GM12878 (cell line): ENCODE data around the gene TPCN1. TPM values are rescaled to one million over a fixed set of nuclear protein-coding genes. Genes with fewer than 3 reads are reported as not detected.

ENCODE experiments used
- ATAC-seq: fragments of 200-7000 bp; cut with Tn5 transposase; 3 replicates; pipeline ENCODE4 v1.9.1; 2020; ENCODE audit warnings: mild to moderate bottlenecking, moderate library complexity
- BruUV-seq: library from RNA; stranded (reverse); fragments of 400-500 nt; replicated peaks from 2 replicates; lab custom pipeline; 2021; lab: Mats Ljungman, UMichigan
- CTCF ChIA-PET: fragments of 300-600 bp; sonication (Branson Sonifier 250); formaldehyde crosslinking; extraction: SDS; loops from one replicate; lab custom pipeline; 2021; ENCODE audit warnings: inconsistent platforms; lab: Yijun Ruan, JAX
- POLR2A ChIA-PET: fragments of 350-600 bp; formaldehyde crosslinking; extraction: SDS; loops from one replicate; lab custom pipeline; 2021; ENCODE audit warnings: inconsistent platforms; lab: Charles Lee
- RAD21 ChIA-PET: fragments of 300-600 bp; sonication (Branson Sonifier 250); formaldehyde crosslinking; loops from one replicate; lab custom pipeline; 2023; ENCODE audit warnings: antibody characterized with exemption; ENCODE audit not compliant: unreplicated experiment; lab: Charles Lee
- SMC1A ChIA-PET: fragments of 300-600 bp; sonication (Branson Sonifier 250); formaldehyde crosslinking; loops from one replicate; lab custom pipeline; 2023; ENCODE audit not compliant: unreplicated experiment, uncharacterized antibody; lab: Charles Lee
- DNase-seq: peaks from one replicate; pipeline ENCODE4 v3.0.0-alpha.2; 2011; ENCODE audit warnings: low read depth, low spot score
- FAIRE-seq: peaks from 3 replicates; lab custom pipeline; 2011; peaks lifted over from hg19 to GRCh38; lab: Jason Lieb, UNC
- H2AFZ ChIP-seq: 2 replicates; pipeline ENCODE4 v1.6.0; 2011; ENCODE audit warnings: low read depth, low read length, control low read depth; ENCODE audit not compliant: control insufficient read depth
- H3K27ac ChIP-seq: 2 replicates; pipeline ENCODE4 v1.5.1; 2011; ENCODE audit warnings: control low read depth; ENCODE audit not compliant: control insufficient read depth, insufficient read depth
- H3K27me3 ChIP-seq, 2 experiments: replicated peaks in 1 of 2; 2 replicates each; pipeline versions ENCODE4 v1.6.0 to v1.6.1; 2011; ENCODE audit warnings: low read length in 1 of 2; ENCODE audit not compliant: control insufficient read depth in 2 of 2, insufficient read depth in 2 of 2
- H3K36me3 ChIP-seq, 2 experiments: 2 replicates each; pipeline ENCODE4 v1.5.1; 2011; ENCODE audit warnings: low read length in 1 of 2; ENCODE audit not compliant: control insufficient read depth in 2 of 2, insufficient read depth in 2 of 2
- H3K4me1 ChIP-seq: 2 replicates; pipeline ENCODE4 v1.6.1; 2011; ENCODE audit warnings: mild to moderate bottlenecking, low read length, moderate library complexity, mixed read lengths; ENCODE audit not compliant: control insufficient read depth, insufficient read depth
- H3K4me2 ChIP-seq: 2 replicates; pipeline ENCODE4 v1.6.0; 2011; ENCODE audit warnings: control low read depth; ENCODE audit not compliant: control insufficient read depth, insufficient read depth
- H3K4me3 ChIP-seq: fragments of 200-600 bp; sonication (generic); 2 replicates; pipeline ENCODE4 v1.5.1; 2016
- H3K79me2 ChIP-seq: 2 replicates; pipeline ENCODE4 v1.6.0; 2011; ENCODE audit warnings: low read length; ENCODE audit not compliant: control insufficient read depth, insufficient read depth
- H3K9ac ChIP-seq: 2 replicates; pipeline ENCODE4 v1.8.0; 2011; ENCODE audit warnings: low read length, control low read depth, mixed read lengths; ENCODE audit not compliant: control insufficient read depth, insufficient read depth
- H3K9me3 ChIP-seq: replicated peaks from 3 replicates; pipeline ENCODE4 v1.5.1; 2011; ENCODE audit warnings: mild to moderate bottlenecking, low read length; ENCODE audit not compliant: control insufficient read depth, insufficient read depth
- H4K20me1 ChIP-seq: 2 replicates; pipeline ENCODE4 v1.6.0; 2011; ENCODE audit not compliant: control insufficient read depth, insufficient read depth
- BHLHE40 ChIP-seq, 2 experiments: fragments of 450-650 bp in 1 of 2; IDR thresholded peaks; 2 replicates each; pipeline ENCODE4 v1.6.1; 2011 to 2017; ENCODE audit warnings: low read depth in 2 of 2, borderline replicate concordance in 1 of 2, improper control_type of control experiment in 1 of 2, low read length in 1 of 2, mild to moderate bottlenecking in 1 of 2
- CBX3 ChIP-seq: fragments of 200-600 bp; sonication (generic); IDR thresholded peaks from 2 replicates; pipeline ENCODE4 v1.6.1; 2016; ENCODE audit warnings: low read depth, borderline replicate concordance
- CHD4 ChIP-seq: fragments of 200-600 bp; sonication (generic); IDR thresholded peaks from 2 replicates; pipeline ENCODE4 v1.6.1; 2016; ENCODE audit warnings: mild to moderate bottlenecking
- CUX1 ChIP-seq: IDR thresholded peaks from 2 replicates; pipeline ENCODE4 v1.6.1; 2012; ENCODE audit warnings: improper control_type of control experiment, low read depth, low read length; ENCODE audit not compliant: insufficient replicate concordance
- KAT2A ChIP-seq: conservative IDR thresholded peaks from 2 replicates; pipeline ENCODE4 v1.6.1; 2011; ENCODE audit warnings: low read depth, low read length; ENCODE audit not compliant: control insufficient read depth
- NFYB ChIP-seq: IDR thresholded peaks from 2 replicates; pipeline ENCODE4 v1.6.1; 2011; ENCODE audit warnings: low read depth, mild to moderate bottlenecking, low read length, improper control_type of control experiment, moderate library complexity; ENCODE audit not compliant: insufficient read depth
- NR2C1 ChIP-seq: fragments of 450-650 bp; IDR thresholded peaks from 2 replicates; pipeline ENCODE4 v1.6.1; 2017; ENCODE audit warnings: antibody characterized with exemption, mild to moderate bottlenecking, moderate library complexity
- WGBS: methylation state at CpG from one replicate; pipeline ENCODE4 v1.1.6; 2016; ENCODE audit warnings: low lambda C conversion rate; ENCODE audit not compliant: insufficient replicate concordance, insufficient coverage; ENCODE audit errors: missing lambda C conversion rate; 5-methylcytosine and 5-hydroxymethylcytosine counted together
- in situ Hi-C: fragments of 300-500 bp; cut with MboI; formaldehyde crosslinking; loops from 9 replicates; pipeline ENCODE4 v1.14.3; 2018; ENCODE audit warnings: mixed read lengths
- intact Hi-C: fragments of 100-400 bp; cut with micrococcal nuclease; formaldehyde crosslinking; loops from one replicate; pipeline ENCODE4 v1.14.2; 2022; ENCODE audit not compliant: unreplicated experiment
- polyA plus RNA-seq, 11 experiments: library from polyadenylated mRNA; depleted of rRNA in 4 of 11; unstranded in 6 of 11; stranded (reverse) in 5 of 11; fragments of >200 nt; fragmentation: Nextera tagmentation in 4 of 11; fragmentation: Illumina TruSeq in 1 of 11; extraction: Ambion mirVana in 4 of 11; extraction: Trizol in 1 of 11; gene quantifications; 1 replicate in 1 of 11; 2 replicates in 10 of 11; pipeline versions ENCODE4 v1.2.1 to v1.2.3, GENCODE V29; 2011 to 2016; ENCODE audit warnings: inconsistent platforms in 2 of 11, missing spikeins in 2 of 11, low read depth in 1 of 11
- total RNA-seq, 4 experiments: library from RNA; depleted of rRNA in 3 of 4; stranded (reverse); fragments of >200 nt in 3 of 4; fragmentation: Illumina TruSeq in 1 of 4; extraction: Trizol in 1 of 4; gene quantifications; 2 replicates each; pipeline versions ENCODE4 v1.2.1 to v1.2.3, GENCODE V29; 2013 to 2021

Gene TPCN1
- total and polyA plus RNA-seq, 10 of the 15 experiments (the other 5 are each of a cell fraction or from before 2014, with no cell fraction given), result 0.79 to 30.9 (median 19.4) TPM

GRCh38 chr12:113328368-113328889 is 107.2 kb downstream of the TPCN1 start:
- Histone ChIP-seq H3K4me1 (peaks cover 16% of the 10 kb centered on the region), H2AFZ (no peak overlapping the region), H3K4me2 (no peak overlapping the region), H3K27me3 (no peaks in the 10 kb centered on the region), H3K27ac (no peak overlapping the region), H3K9me3 (no peaks in the 10 kb centered on the region), H3K79me2 (no peaks in the 10 kb centered on the region), H3K9ac (no peak overlapping the region), H4K20me1 (no peaks in the 10 kb centered on the region), H3K36me3 (no peaks in the 10 kb centered on the region; a peak in 1 of 4 replicates), H3K4me3 (no peak overlapping the region)
- TF ChIP-seq BHLHE40 (IDR thresholded peaks at IDR 0.05; ENCODE audit: borderline replicate concordance in 1 of 2, low read depth in 2 of 2, low read length in 1 of 2) (no peak), CHD4 (no peak), NFYB (no peak)
- in situ Hi-C loops, result no loop called here
- ChIA-PET CTCF (interaction anchor here (0.7 kb wide), 1 partner anchor 94 kb away, joined by 4 read pairs; the partner anchor contains the start of gene SDSL), SMC1A (no interaction called here), POLR2A (interaction anchor here (1.7 kb wide), 1 partner anchor 98 kb away, joined by 4 read pairs; no protein-coding TSS in a partner anchor), RAD21 (no interaction called here)
- ATAC-seq, result no peak
- WGBS, result 77% methylated on average over 5 of the region's 5 CpGs
- no peak for FAIRE-seq
- intact Hi-C loops, result no loop called here
- no TSS peak for BruUV-seq
- no peak for DNase-seq

GRCh38 chr12:113329022-113329790 is 107.9 kb downstream of the TPCN1 start:
- RAD21 ChIA-PET, result no interaction called here
- Histone ChIP-seq H3K9ac (no peak overlapping the region), H3K4me2 (no peak overlapping the region)
- TF ChIP-seq CUX1 (no peak), NR2C1 (no peak), KAT2A (no peak), CBX3 (no peak)
- TF ChIP-seq, all 136 proteins: peak for 0
- H2AFZ ChIP-seq, result no peak overlapping the region
- H4K20me1 ChIP-seq, result no peaks in the 10 kb centered on the region
- ChIA-PET CTCF (no interaction called here), SMC1A (no interaction called here), POLR2A (interaction anchor here (1.7 kb wide), 1 partner anchor 99 kb away, joined by 4 read pairs; no protein-coding TSS in a partner anchor)
- H3K27ac ChIP-seq, result no peak overlapping the region
- H3K9me3 ChIP-seq, result no peaks in the 10 kb centered on the region
- in situ Hi-C loops, result no loop called here
- H3K27me3 ChIP-seq, result no peaks in the 10 kb centered on the region
- intact Hi-C loops, result no loop called here
- no peak for FAIRE-seq
- WGBS, result 79% methylated on average over 8 of the region's 9 CpGs
- H3K4me3 ChIP-seq, result no peak overlapping the region
- H3K79me2 ChIP-seq, result no peaks in the 10 kb centered on the region; the same call in 1 of the 2 replicates
- DNase-seq, result no peak
- peaks cover 10% of the 10 kb centered on the region for H3K4me1 ChIP-seq
- no peak for ATAC-seq
- no TSS peak for BruUV-seq
- H3K36me3 ChIP-seq, result no peaks in the 10 kb centered on the region; a peak in 1 of 4 replicates
